HAP-1 (cell line): ENCODE measurements around the gene GRAP.

Experiments
- DNase-seq, 2 experiments: peaks; one replicate each; pipeline ENCODE4 v3.0.0-alpha.2; 2016 to 2020; ENCODE audit warnings: low spot score in 2 of 2
- H3K27me3 ChIP-seq: fragments of 250-450 bp; sonication (Bioruptor Pico); 2 replicates; pipeline ENCODE4 v1.5.1; 2020; ENCODE audit warnings: low read depth, mild to moderate bottlenecking, moderate library complexity
- H3K36me3 ChIP-seq: fragments of 250-450 bp; sonication (Bioruptor Pico); replicated peaks from 2 replicates; pipeline ENCODE4 v1.5.1; 2020; ENCODE audit warnings: mild to moderate bottlenecking
- H3K4me1 ChIP-seq: fragments of 250-450 bp; sonication (Bioruptor Pico); 2 replicates; pipeline ENCODE4 v1.5.1; 2020; ENCODE audit warnings: mild to moderate bottlenecking
- H3K4me3 ChIP-seq: fragments of 250-450 bp; sonication (Bioruptor Pico); 2 replicates; pipeline ENCODE4 v1.5.1; 2020; ENCODE audit warnings: mild to moderate bottlenecking, moderate library complexity
- H3K9me3 ChIP-seq: fragments of 250-450 bp; sonication (Bioruptor Pico); 2 replicates; pipeline ENCODE4 v1.5.1; 2020; ENCODE audit warnings: mild to moderate bottlenecking, moderate library complexity
- in situ Hi-C: fragments of 300-500 bp; cut with MboI; formaldehyde crosslinking; loops from 3 replicates; pipeline ENCODE4 v1.14.3; 2020; ENCODE audit warnings: low sequenced_read_pairs, inconsistent platforms, mixed read lengths

The GRAP gene

GRCh38 chr17:18996458-18996857 is 50.3 kb downstream of the GRAP start:
- H3K36me3 ChIP-seq, result no peaks in the 10 kb centered on the region
- H3K9me3 ChIP-seq, result peaks cover 6% of the 10 kb centered on the region
- in situ Hi-C loops, result loop anchor here (25.0 kb wide), 1 partner anchor 641 kb away; the partner anchor contains the start of gene ALDH3A2
- H3K4me3 ChIP-seq, result no peak overlapping the region
- no peaks in the 10 kb centered on the region for H3K4me1 ChIP-seq
- H3K27me3 ChIP-seq, result no peaks in the 10 kb centered on the region
- DNase-seq, result no peak

- in situ Hi-C loops, result loop anchor here (25.0 kb wide), 1 partner anchor 642 kb away; the partner anchor contains the start of gene ALDH3A2
- H3K9me3 ChIP-seq, result peaks cover 6% of the 10 kb centered on the region
- no peaks in the 10 kb centered on the region for H3K36me3 ChIP-seq
- no peak overlapping the region for H3K4me3 ChIP-seq
- H3K4me1 ChIP-seq, result no peaks in the 10 kb centered on the region
- DNase-seq, result no peak
- no peaks in the 10 kb centered on the region for H3K27me3 ChIP-seq
These were observed 51.5 kb downstream of the GRAP start for GRCh38 chr17:18995220-18995619.

- Histone ChIP-seq H3K9me3 (peaks cover 6% of the 10 kb centered on the region), H3K4me1 (no peaks in the 10 kb centered on the region), H3K4me3 (no peak overlapping the region), H3K36me3 (no peaks in the 10 kb centered on the region), H3K27me3 (no peaks in the 10 kb centered on the region)
- no peak for DNase-seq
- in situ Hi-C loops, result loop anchor here (25.0 kb wide), 1 partner anchor 643 kb away; the partner anchor contains the start of gene ALDH3A2
These were observed 52.1 kb downstream of the GRAP start for GRCh38 chr17:18994631-18995030.

DNA sequence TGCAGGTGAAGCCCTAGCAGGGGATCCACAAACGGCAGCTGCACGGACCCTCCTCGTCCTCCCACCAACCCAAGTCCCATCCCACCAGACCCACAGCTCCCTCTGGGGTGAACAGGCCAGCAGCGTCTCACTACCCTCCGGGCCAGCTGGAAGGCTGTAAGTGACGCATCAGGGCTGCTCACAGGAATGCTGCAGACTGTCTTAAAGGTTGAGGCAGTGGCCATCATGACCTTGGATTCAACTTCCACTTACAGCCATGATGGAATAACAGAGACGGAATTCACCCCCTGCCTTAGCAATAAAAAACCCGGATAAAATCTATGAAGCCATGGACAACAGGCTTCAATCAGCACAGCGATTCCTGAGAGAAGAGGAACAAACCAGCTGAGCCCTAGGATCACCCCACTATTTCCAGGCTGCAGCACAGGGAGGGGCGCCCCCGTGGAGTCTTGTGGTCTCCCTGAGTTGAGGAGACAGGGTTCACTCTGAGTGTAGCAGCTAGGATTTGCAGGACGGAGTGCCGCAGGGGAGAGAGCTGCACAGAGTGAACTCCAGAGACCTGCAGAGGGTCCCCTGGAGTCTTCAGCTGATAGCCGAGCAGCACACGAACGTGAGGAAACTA is 52.7 kb downstream of the GRAP start:
- H3K9me3 ChIP-seq, result peaks cover 6% of the 10 kb centered on the region
- no peaks in the 10 kb centered on the region for H3K36me3 ChIP-seq
- in situ Hi-C loops, result loop anchor here (25.0 kb wide), 1 partner anchor 643 kb away; the partner anchor contains the start of gene ALDH3A2
- no peak for DNase-seq
- no peaks in the 10 kb centered on the region for H3K27me3 ChIP-seq
- no peak overlapping the region for H3K4me3 ChIP-seq
- no peaks in the 10 kb centered on the region for H3K4me1 ChIP-seq

GRCh38 chr17:18992454-18993130 is 54.2 kb downstream of the GRAP start:
- Histone ChIP-seq H3K4me1 (no peaks in the 10 kb centered on the region), H3K9me3 (peaks cover 6% of the 10 kb centered on the region), H3K4me3 (no peak overlapping the region), H3K36me3 (no peaks in the 10 kb centered on the region), H3K27me3 (no peaks in the 10 kb centered on the region)
- in situ Hi-C loops, result loop anchor here (25.0 kb wide), 1 partner anchor 645 kb away; the partner anchor contains the start of gene ALDH3A2
- no peak for DNase-seq

GRCh38 chr17:18991531-18992315 is 55.0 kb downstream of the GRAP start:
- no peak for DNase-seq
- Histone ChIP-seq H3K9me3 (peaks cover 6% of the 10 kb centered on the region), H3K27me3 (no peaks in the 10 kb centered on the region), H3K4me3 (no peak overlapping the region), H3K36me3 (no peaks in the 10 kb centered on the region), H3K4me1 (no peaks in the 10 kb centered on the region)
- in situ Hi-C loops, result loop anchor here (25.0 kb wide), 1 partner anchor 646 kb away; the partner anchor contains the start of gene ALDH3A2

DNA sequence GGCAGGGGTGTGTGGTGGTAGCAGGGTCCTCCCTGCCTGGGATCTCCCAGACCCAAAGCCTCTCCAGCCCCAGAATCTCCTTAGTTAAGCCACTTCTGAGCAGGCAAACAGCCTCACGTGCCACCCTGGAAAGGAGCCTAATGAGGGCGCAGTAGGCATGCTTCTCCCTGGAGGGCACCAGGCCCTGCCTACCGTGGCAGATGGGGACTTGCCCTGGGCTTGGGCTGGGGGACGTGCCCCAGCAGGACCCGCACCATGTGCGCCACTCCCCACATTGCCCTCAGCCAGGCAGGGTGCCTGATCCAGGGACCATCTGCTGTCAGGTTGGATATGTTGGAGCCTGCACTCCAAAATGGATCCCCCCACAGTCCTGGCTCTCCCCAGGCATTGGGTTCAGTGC is 56.4 kb downstream of the GRAP start:
- DNase-seq, result no peak
- peaks cover 4% of the 10 kb centered on the region; the same call in 1 of the 2 replicates for H3K9me3 ChIP-seq
- H3K4me1 ChIP-seq, result no peaks in the 10 kb centered on the region
- no peaks in the 10 kb centered on the region for H3K36me3 ChIP-seq
- no peaks in the 10 kb centered on the region for H3K27me3 ChIP-seq
- in situ Hi-C loops, result loop anchor here (25.0 kb wide), 1 partner anchor 647 kb away; the partner anchor contains the start of gene ALDH3A2
- no peak overlapping the region for H3K4me3 ChIP-seq

DNA sequence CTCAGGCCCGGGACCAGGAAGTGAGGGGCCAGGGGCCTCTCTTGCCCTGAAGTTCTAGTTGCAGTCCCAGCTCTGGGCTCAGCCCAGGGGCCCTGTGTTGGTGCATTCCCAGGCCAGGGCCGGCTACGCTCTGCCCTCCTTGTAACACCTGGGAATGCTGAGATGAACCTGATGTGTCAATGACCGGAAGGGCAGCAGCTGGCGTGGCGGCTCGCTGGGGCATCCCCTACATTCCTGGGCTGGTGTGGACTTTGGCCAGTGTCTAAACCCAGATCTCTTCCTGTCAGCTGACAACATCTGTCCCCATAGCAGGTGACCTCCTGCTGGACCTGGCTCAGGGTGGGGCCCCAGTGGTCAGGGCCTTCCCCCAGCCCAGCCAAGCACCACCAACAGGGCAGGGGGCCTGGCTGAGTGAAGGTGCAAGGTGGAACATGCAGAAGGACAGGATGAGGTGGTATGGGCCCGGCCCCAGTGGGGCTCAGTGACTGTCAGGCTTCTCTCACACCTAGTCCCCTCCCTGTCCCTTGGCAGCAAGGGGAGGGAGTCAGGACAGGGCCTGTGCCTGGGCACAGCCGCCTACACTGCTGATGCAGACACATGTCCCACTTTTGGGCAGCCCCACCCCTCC is 58.1 kb downstream of the GRAP start:
- H3K27me3 ChIP-seq, result no peaks in the 10 kb centered on the region
- no peaks in the 10 kb centered on the region for H3K9me3 ChIP-seq
- in situ Hi-C loops, result loop anchor here (25.0 kb wide), 1 partner anchor 649 kb away; the partner anchor contains the start of gene ALDH3A2
- no peaks in the 10 kb centered on the region for H3K4me1 ChIP-seq
- DNase-seq, result no peak
- H3K36me3 ChIP-seq, result no peaks in the 10 kb centered on the region
- no peak overlapping the region for H3K4me3 ChIP-seq

- H3K4me3 ChIP-seq, result no peak overlapping the region
- no peaks in the 10 kb centered on the region for H3K36me3 ChIP-seq
- no peaks in the 10 kb centered on the region for H3K4me1 ChIP-seq
- DNase-seq, result no peak
- in situ Hi-C loops, result loop anchor here (25.0 kb wide), 1 partner anchor 649 kb away; the partner anchor contains the start of gene ALDH3A2
- H3K9me3 ChIP-seq, result no peaks in the 10 kb centered on the region
- H3K27me3 ChIP-seq, result no peaks in the 10 kb centered on the region
These were observed 58.8 kb downstream of the GRAP start for GRCh38 chr17:18987862-18988545.

DNA sequence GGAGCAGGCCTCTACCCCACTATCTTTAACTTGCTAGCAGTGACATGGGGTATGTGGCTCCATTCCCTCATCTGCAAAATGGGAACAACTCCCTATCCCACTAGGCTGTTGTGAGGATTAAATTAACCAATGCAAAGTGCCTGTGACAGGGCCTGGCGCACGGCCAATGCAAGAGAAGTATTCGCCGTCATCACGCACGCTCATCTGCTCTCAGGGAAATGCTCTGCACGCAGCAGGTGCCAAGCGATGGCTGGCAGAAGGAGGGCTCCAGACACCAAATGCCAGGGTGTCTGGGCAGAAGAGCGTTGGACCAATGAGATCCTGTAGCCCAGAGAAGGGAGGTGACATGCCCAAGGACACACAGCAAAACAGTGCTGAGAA is 59.5 kb downstream of the GRAP start:
- in situ Hi-C loops, result loop anchor here (25.0 kb wide), 1 partner anchor 650 kb away; the partner anchor contains the start of gene ALDH3A2

GRCh38 chr17:18986541-18987229 is 60.1 kb downstream of the GRAP start:
- H3K4me3 ChIP-seq, result no peak overlapping the region
- H3K4me1 ChIP-seq, result no peaks in the 10 kb centered on the region
- no peaks in the 10 kb centered on the region for H3K27me3 ChIP-seq
- in situ Hi-C loops, result loop anchor here (25.0 kb wide), 1 partner anchor 651 kb away; the partner anchor contains the start of gene ALDH3A2
- no peaks in the 10 kb centered on the region for H3K9me3 ChIP-seq
- DNase-seq, result no peak
- H3K36me3 ChIP-seq, result no peaks in the 10 kb centered on the region

More for the DNA sequence above, 59.5 kb downstream of the GRAP start:
- DNase-seq, result no peak
- H3K4me3 ChIP-seq, result no peak overlapping the region
- no peaks in the 10 kb centered on the region for H3K36me3 ChIP-seq
- no peaks in the 10 kb centered on the region for H3K9me3 ChIP-seq
- H3K27me3 ChIP-seq, result no peaks in the 10 kb centered on the region
- H3K4me1 ChIP-seq, result no peaks in the 10 kb centered on the region

GRCh38 chr17:18985475-18985874 is 61.3 kb downstream of the GRAP start:
- Histone ChIP-seq H3K4me3 (no peak overlapping the region), H3K27me3 (no peaks in the 10 kb centered on the region), H3K4me1 (no peaks in the 10 kb centered on the region), H3K36me3 (no peaks in the 10 kb centered on the region), H3K9me3 (no peaks in the 10 kb centered on the region)
- no peak for DNase-seq
- in situ Hi-C loops, result loop anchor here (25.0 kb wide), 1 partner anchor 652 kb away; the partner anchor contains the start of gene ALDH3A2
